HCT116 (cell line): ENCODE results near the gene DSG1.

Source experiments
- EZH2 ChIP-seq: fragments of 200-600 bp; sonication (generic); IDR thresholded peaks from 2 replicates; pipeline ENCODE4 v1.6.1; 2017; ENCODE audit warnings: antibody characterized with exemption, mixed run types
- TF ChIP-seq, protein P1 (sequence below), 3 experiments: fragments of 200-600 bp in 1 of 3; sonication (generic) in 1 of 3; IDR thresholded peaks in 2 of 3; conservative IDR thresholded peaks in 1 of 3; 2 replicates each; pipeline ENCODE4 v1.5.1; 2012 to 2017; ENCODE audit warnings: low read depth in 2 of 3, low read length in 2 of 3, antibody characterized with exemption in 1 of 3, borderline replicate concordance in 1 of 3, control low read depth in 1 of 3, mild to moderate bottlenecking in 1 of 3, mixed read lengths in 1 of 3, mixed run types in 1 of 3, moderate library complexity in 1 of 3; ENCODE audit not compliant: insufficient read depth in 1 of 3

DNA sequence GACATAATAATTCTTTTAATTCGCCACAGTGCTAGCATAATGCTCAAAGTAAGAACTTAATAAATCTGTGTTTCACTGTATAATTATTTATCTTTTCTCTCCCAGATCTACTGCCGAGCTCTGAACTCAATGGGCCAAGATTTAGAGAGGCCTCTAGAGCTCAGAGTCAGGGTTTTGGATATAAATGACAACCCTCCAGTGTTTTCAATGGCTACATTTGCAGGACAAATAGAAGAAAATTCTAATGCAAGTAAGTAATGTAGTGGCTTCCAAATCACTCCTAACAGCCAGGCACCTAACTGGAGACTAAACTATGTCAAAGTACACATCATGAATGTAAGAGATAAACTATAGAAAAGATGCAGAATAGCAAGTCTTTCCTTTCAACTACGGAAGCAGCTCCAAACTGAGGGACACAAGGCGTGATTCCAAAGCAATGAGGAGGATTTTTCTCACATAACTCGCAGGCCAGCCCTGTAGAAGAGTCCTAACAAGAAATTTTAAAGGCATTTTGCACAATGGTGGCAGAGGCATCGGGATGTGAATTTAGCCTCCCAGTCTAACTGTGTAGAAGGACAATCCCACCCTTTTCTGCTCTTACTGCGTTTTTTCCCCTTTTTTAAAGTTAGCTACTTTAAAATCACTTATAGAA lies 12.0 kb downstream of the DSG1 start:
- TF ChIP-seq EZH2, result no peak
- TF ChIP-seq, protein P1, sequence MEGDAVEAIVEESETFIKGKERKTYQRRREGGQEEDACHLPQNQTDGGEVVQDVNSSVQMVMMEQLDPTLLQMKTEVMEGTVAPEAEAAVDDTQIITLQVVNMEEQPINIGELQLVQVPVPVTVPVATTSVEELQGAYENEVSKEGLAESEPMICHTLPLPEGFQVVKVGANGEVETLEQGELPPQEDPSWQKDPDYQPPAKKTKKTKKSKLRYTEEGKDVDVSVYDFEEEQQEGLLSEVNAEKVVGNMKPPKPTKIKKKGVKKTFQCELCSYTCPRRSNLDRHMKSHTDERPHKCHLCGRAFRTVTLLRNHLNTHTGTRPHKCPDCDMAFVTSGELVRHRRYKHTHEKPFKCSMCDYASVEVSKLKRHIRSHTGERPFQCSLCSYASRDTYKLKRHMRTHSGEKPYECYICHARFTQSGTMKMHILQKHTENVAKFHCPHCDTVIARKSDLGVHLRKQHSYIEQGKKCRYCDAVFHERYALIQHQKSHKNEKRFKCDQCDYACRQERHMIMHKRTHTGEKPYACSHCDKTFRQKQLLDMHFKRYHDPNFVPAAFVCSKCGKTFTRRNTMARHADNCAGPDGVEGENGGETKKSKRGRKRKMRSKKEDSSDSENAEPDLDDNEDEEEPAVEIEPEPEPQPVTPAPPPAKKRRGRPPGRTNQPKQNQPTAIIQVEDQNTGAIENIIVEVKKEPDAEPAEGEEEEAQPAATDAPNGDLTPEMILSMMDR (IDR thresholded peaks at IDR 0.05 in 2 of 3, conservative IDR thresholded peaks at IDR 0.05 in 1 of 3; ENCODE audit: borderline replicate concordance in 1 of 3, insufficient read depth in 1 of 3, low read depth in 2 of 3, low read length in 2 of 3), result no peak
